Inferior parietal cortex (tissue), 1 donor: ENCODE data around the gene FOXJ2.
"Not testable (repeated sequence)": the region's sequence is repeated elsewhere in the genome, so short reads cannot be mapped to it uniquely, and the experiment has no call there.

Source experiments
- DNase-seq: peaks from one replicate; pipeline ENCODE4 v3.0.0-alpha.2; 2016; ENCODE audit errors: extremely low spot score

Gene FOXJ2

DNA sequence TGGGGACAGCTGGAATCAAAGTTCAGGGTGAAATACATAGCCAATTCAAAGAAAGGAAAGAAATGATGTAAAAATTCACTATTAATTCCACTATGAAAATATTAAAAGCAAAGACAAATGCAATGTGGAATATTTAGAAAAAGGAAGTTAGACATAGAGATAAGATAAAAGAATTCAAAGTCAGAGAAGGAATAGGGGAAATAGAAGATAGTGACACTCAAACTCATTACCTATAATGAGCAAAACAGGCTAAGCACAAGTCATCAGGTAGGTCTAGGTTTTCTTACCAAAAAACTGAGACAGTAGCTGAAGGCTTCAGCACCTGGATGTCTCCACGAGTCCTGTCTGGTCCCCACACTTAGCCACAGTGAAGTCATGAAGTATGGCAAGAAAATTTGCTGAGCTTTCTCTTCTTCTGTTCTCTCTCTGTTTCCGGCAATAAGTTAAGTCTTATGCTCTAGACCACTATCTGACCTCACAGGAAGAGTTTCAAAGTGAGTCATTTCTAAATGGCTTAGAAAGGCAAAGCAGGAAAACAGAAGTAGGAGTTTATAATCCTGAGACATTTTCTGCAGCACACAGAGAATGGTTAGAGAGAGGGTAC lies 33.6 kb downstream of the FOXJ2 start, which contains the start of gene C3AR1:
C3AR1 (minus strand) TSS at position 369 of the 604 bp plus-strand sequence. CDS start 6,174 bp downstream, outside the sequence.
- no peak for DNase-seq

DNA sequence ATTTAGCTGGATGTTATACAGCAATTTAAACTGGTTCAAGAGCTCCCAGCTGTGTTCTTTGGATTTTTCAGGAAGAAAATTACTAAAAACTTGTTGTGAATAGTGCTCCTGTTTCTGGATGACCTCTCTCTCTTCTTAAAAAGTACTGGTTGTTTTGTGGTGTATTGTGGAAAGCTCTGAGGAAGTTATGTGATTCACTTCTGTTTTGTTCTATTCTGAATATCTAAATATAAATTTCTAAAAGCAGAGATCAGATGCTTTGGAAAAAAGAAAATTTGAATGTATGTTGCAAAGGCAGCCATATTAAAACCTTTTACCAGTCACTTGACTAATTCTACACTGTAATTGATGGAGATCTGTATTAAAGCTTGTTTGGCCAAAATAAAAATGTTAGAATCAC lies 37.1 kb downstream of the FOXJ2 start:
- no peak for DNase-seq

DNA sequence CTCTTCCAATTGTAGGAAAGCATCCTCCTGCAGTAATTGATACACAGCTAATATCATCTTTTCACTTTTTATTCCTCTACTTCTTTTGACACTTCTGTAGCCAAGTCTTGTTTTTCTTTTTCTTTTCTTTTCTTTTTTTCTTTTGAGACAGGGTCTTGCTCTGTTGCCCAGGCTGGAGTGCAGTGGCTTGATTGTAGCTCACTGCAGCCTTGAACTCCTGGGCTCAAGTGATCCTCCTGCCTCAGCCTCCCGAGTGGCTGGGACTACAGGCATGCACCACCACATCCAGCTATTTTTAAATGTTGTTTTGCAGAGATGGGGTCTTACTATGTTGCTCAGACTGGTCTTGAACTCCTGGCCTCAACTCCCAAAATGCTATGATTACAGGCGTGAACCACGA lies 39.3 kb downstream of the FOXJ2 start:
- DNase-seq, result not testable (repeated sequence)

DNA sequence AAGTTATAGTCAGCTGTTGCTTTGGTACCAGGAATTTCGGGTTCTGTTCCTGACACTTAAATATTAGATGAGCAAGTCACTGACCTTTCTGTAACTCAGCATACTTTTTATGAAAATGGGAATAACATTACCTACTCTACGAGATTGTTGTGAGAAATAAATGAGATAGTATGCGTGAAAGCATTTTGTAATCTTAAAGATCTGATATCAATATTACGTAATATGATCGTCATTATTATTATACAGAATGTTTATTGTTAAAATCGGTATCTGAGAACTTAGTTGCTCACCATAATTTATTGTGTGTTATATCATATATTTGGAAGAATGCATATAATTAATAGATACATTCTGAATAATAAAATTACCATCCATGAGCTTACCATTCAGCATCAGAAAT lies 43.4 kb downstream of the FOXJ2 start:
- DNase-seq, result no peak

DNA sequence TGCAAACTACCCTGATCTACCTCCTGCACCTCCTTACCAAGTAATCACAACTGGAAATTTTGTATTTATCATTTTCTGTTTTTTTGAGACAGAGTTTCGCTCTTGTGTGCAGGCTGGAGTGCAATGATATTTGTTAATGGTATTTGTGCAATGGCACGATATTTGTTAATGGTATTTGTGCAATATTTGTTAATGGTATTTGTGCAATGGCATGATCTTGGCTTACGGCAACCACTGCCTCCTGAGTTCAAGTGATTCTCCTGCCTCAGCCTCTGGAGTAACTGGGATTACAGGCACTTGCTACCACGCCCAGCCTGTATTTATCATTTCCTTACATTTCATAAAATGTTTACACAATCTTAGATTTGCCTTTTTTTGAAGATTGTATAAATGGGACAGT lies 43.9 kb downstream of the FOXJ2 start:
- no peak for DNase-seq

DNA sequence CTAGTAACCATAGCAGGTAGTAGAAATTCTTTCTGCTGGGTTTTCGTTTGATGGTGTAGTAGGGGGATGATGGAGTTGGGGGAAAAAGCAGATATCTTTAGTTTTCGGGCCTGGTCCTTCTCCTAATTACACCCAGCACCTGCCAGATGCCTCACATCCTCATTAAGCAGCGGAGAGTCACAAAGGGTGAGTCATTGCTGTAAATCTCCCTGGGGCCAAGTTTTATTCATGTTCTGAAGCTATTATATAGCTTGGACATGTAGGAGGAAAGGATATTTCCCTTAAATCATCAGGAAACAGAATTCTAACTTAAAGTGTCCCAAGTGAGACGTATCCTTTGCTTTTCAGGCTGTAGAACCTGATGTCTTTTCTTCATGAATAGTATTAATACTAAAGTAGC lies 44.7 kb downstream of the FOXJ2 start:
- no peak for DNase-seq

DNA sequence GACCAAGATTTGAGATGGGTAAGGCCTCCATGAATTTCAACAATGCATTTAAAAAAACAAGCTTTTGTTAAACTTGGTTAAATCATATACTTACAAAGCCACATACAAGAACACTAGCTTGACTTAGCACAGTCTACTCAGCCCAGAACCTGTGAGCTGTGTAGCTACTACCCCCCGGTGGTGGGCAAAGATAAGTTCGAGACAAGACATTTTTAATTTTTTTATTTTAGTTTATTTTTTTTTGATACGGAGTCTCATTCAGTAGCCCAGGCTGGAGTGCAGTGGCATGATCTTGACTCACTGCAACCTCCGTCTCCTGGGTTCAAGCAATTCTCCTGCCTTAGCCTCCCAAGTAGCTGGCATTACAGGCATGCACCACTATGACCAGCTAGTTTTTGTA lies 45.9 kb downstream of the FOXJ2 start:
- no peak for DNase-seq

DNA sequence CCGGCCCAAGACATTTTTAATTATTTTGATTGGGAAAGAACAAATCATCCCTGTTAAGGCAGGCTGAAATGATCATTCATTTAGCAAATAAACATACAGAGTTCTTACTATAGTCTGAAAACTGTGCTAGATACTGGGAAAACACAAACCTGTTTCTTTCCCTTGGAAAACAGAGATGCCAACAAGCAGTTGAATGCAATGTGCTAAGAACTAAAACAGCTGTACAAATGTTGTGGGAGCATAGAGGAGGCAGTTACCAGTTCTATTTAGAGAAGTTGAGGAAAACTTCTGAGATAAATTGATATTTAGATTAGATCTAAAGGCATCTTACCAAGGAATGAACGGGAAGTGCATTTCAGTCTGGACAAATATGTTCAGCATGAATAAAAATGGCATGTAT lies 46.4 kb downstream of the FOXJ2 start:
- no peak for DNase-seq

DNA sequence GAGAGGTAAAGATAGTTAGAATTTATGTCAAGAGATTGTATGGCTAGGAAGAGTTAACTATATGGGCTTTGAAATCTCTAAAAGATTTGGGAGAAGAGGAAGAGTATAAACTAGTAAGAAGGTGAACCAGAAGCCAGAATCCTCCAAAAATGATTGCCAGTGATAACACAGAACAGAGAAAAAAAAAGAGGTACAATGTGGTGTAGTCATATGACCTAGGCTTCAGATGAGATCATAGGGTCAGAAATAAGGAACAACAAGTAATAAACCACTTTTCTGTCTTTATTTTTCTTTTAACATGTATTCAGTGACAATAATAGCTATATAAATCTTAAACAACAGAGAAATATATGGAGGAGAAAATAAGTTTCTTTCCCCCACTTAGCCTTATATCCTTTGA lies 47.6 kb downstream of the FOXJ2 start:
- DNase-seq, result no peak

DNA sequence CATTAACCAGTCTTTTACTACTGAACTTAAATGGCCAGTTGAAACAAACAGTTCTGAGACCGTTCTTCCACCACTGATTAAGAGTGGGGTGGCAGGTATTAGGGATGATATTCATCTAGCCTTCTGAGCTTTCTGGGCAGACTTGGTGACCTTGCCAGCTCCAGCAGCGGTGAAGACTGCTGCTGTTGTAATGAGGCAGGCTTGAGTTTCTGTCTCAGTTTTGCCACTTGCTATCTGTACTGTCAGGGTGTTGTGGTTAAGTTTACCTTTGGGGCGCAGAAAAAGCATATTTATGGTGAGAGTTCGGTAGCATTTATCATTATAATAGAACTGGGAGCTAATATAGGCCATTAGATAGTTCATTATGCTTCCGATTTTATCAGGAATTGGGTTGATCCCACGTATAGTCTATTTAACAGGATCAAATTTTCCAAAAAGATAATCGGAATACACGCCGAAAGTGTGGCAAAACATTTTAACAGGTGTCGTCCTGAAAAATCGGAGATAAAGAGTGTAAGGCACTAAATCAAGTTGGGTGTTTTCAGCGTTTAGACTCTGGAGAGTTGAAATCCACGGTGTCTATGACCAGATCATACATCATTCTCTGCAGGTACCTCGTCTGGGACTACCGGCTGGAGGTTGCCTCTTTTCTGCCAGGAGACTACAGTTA lies 48.9 kb downstream of the FOXJ2 start:
- no peak for DNase-seq

DNA sequence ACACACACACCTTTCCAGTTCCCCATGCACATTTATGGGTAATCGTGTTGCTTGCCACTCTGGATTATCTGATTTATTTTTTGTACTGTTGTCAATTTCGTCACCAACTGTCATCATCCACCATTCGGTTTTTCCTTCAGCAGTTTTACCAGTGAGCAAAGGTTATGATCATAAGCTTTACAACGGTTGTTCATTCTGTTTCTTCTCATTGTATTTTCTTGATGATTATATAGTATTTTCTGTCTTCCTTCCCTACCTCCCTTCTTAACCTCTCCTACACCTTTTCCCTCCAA lies 50.2 kb downstream of the FOXJ2 start:
- no peak for DNase-seq

DNA sequence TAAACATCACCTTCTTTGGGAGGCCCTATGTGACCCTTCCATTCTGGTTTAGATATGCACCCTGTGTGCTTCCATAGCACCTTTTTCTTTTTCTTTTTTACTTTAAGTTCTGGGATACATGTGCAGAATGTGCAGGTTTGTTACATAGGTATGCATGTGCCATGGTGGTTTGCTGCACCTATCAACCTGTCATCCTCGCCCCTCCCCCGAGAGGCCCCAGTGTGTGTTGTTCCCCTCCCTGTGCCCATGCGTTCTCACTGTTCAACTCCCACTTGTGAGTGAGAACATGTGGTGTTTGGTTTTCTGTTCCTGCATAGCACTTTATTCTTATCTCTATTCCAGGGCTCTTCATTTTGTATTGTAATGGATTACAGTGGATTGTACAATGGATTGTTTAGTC lies 51.8 kb downstream of the FOXJ2 start:
- DNase-seq, result not testable (repeated sequence)

DNA sequence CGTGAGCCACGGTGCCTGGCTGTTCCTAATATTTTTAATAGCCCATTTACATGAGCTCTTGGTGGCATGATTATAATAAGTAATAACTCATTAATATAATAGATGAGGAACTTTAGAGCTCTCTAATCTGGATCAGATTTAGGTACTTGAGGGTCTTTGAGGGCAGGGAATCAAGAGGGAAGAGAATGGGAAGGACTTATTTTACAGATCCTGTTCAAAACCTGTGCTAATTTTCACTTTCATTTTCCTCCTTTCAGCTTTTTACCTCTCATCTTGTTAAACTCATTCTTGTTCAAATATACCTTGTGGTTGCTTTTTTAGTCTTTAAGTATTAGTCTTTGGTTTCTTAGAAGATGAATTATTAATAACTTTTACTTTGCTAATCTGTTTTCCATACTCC lies 55.1 kb downstream of the FOXJ2 start:
- no peak for DNase-seq

DNA sequence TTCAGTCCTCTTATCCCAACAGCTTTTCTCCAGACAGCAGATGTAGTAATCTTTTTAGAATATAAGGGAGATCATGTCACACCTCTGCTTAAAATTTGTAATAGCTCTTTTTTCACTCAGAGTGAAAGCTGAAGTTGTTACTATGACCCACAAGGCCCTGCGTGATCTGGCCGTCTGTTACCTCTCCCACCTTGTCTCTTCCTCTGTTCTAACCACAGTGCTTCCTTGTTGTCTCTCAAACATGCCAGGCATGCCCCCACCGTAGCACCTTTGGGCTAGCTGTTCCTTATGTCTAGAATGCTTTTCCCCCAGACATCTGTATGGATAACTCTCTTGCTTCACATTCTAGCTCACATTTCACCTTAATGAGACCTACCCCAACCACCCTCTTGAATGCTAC lies 56.1 kb downstream of the FOXJ2 start:
- no peak for DNase-seq

DNA sequence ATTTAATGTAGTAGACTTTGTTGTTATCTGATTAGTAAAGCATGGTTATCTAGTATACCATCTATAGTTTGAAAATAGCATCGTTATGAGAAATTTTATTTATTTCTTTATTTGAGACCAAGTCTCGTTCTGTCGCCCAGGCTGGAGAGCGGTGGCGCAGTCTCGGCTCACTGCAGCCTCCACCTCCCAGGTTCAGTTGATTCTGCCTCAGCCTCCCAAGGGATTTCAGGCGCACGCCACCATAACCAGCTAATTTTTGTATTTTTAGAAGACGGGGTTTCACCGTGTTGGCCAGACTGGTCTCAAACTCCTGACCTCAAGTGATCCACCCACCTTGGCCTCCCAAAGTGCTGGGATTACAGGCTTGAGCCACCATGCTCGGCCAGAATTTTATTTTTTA lies 56.8 kb downstream of the FOXJ2 start:
- not testable (repeated sequence) for DNase-seq

DNA sequence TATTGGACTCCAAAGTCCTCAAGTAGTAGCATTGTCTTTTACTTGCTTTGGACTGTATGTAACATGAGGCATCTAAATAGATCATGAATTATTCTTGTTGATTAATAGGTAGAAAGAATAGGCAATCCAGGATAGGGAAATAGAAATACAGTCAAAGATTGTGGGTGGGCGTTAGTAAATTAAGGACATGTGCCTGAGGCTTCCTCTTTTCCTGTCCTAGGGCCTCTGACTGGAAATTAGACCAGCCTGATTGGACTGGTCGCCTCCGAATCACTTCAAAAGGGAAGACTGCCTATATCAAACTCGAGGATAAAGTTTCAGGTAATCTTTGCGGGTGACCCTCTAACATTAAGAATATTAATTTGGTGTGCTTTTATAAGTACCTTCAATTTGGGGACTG lies 57.2 kb downstream of the FOXJ2 start:
- DNase-seq, result no peak

DNA sequence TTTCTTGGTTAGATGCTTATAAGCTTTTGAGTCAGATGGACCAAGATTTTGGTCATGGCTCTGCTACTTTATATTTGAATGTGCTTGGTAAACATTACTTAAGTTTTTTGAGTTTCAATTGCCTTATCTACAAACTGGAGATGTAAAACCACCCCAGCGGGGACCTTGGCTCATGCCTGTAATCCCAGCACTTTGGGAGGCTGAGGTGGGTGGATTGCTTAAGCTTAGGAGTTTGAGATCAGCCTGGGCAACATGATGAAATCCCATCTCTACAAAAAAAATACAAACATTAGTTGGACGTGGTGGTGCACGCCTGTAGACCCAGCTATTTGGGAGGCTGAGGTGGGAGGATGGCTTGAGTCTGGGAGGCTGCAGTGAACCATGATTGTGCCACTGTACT lies 60.8 kb downstream of the FOXJ2 start:
- no peak for DNase-seq

DNA sequence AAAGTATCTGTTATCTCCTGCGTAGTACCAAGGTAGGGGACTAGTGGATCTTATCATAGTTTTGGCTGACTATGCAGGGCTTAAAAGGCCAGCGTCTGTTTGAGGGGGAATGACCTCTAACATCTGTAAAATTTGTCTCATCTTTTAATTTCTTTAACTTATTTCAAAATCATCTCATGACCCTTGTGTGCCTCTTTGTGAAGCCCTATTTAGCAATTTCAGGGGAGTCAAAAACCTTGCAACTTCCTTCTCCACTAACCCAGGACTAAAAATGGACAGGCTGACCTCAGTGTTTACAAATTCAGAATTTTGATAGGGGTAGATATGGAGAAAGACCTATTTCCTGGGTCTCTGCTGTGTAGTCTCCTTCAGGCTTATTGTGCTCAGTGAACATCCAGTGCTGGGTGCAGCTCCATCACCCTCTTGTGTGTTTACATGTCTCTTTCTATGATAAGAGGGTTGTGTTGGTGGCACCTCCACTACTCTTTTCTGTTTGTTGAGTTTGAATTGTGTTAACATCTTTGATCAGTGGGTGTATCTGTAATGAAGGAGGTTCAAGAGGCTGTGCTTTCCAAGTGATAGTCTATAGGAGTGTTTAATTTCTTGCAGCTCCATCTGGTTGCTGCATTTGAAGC lies 63.9 kb downstream of the FOXJ2 start:
- no peak for DNase-seq

DNA sequence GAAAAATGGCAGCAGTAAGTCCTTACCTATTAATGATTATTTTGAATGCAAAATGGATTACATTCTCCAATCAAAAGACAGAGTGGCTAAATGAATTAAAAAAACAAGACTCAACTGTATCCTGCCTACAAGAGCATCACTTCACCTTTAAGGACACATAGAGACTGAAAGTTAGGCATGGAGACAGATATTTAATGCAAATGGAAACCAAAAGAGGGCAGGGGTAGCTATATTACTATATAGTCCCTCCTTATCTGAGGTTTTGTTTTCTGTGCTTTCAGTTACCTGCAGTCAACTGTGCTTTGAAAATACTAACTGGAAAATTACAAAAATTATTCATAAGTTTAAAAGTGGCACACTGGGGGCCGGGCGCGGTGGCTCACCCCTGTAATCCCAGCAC lies 66.7 kb downstream of the FOXJ2 start:
- no peak for DNase-seq
